GM23338 (cell line): ENCODE results near the gene SMPDL3B.

Experiments
- CREB1 ChIP-seq: fragments of 250-450 bp; sonication (Bioruptor Pico); IDR thresholded peaks from 2 replicates; pipeline ENCODE4 v1.5.0; 2020; ENCODE audit warnings: low read depth, mild to moderate bottlenecking, moderate library complexity
- EZH2 ChIP-seq: fragments of 200-600 bp; sonication (generic); IDR thresholded peaks from one replicate; pipeline ENCODE4 v1.8.0; 2017; ENCODE audit warnings: antibody characterized with exemption, mild to moderate bottlenecking, low read depth; ENCODE audit not compliant: unreplicated experiment
- EZH2phosphoT487 ChIP-seq: fragments of 200-600 bp; sonication (generic); IDR thresholded peaks from one replicate; pipeline ENCODE4 v1.8.1; 2018; ENCODE audit warnings: antibody characterized with exemption; ENCODE audit not compliant: unreplicated experiment
- NANOG ChIP-seq: IDR thresholded peaks from 2 replicates; pipeline ENCODE4 v1.6.1; 2016; ENCODE audit warnings: antibody characterized with exemption, borderline replicate concordance
- POLR2AphosphoS5 ChIP-seq: IDR thresholded peaks from 2 replicates; pipeline ENCODE4 v1.6.1; 2016; ENCODE audit warnings: antibody characterized with exemption, low read depth
- STAT1 ChIP-seq: IDR thresholded peaks from one replicate; pipeline ENCODE4 v1.6.1; 2016; ENCODE audit warnings: antibody characterized with exemption; ENCODE audit not compliant: unreplicated experiment
- ZNF331 ChIP-seq: fragments of 250-450 bp; sonication (Bioruptor Pico); IDR thresholded peaks from 2 replicates; pipeline ENCODE4 v1.5.0; 2020; ENCODE audit warnings: low read depth, mild to moderate bottlenecking, moderate library complexity
- TF ChIP-seq, protein P1 (sequence below), 2 experiments: fragments of 200-600 bp in 1 of 2; sonication (generic) in 1 of 2; conservative IDR thresholded peaks; 2 replicates each; pipeline versions ENCODE4 v1.5.1 to v1.6.1; 2016 to 2017; ENCODE audit warnings: antibody characterized with exemption in 2 of 2, low read depth in 2 of 2, mild to moderate bottlenecking in 2 of 2, moderate library complexity in 1 of 2
- TF ChIP-seq, protein P2 (sequence below): IDR thresholded peaks from one replicate; pipeline ENCODE4 v1.6.1; 2018; ENCODE audit warnings: antibody characterized with exemption; ENCODE audit not compliant: unreplicated experiment

DNA sequence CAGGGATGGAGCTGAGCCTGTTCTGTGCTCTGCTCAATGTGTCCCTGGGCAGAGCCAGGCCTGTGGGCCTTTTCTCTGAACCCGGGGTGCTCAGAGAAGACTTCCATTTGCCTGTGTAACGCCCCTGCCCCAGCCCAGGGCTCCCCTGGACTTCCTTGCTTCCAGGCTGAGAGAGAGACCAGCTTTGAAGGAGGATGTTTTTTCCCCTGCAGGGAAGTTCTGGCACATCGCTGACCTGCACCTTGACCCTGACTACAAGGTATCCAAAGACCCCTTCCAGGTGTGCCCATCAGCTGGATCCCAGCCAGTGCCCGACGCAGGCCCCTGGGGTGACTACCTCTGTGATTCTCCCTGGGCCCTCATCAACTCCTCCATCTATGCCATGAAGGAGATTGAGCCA, 10.2 kb downstream of the SMPDL3B start:
- TF ChIP-seq EZH2 (no peak), ZNF331 (no peak), POLR2AphosphoS5 (no peak), STAT1 (no peak), CREB1 (no peak), NANOG (no peak), EZH2phosphoT487 (no peak)
- TF ChIP-seq, protein P1, sequence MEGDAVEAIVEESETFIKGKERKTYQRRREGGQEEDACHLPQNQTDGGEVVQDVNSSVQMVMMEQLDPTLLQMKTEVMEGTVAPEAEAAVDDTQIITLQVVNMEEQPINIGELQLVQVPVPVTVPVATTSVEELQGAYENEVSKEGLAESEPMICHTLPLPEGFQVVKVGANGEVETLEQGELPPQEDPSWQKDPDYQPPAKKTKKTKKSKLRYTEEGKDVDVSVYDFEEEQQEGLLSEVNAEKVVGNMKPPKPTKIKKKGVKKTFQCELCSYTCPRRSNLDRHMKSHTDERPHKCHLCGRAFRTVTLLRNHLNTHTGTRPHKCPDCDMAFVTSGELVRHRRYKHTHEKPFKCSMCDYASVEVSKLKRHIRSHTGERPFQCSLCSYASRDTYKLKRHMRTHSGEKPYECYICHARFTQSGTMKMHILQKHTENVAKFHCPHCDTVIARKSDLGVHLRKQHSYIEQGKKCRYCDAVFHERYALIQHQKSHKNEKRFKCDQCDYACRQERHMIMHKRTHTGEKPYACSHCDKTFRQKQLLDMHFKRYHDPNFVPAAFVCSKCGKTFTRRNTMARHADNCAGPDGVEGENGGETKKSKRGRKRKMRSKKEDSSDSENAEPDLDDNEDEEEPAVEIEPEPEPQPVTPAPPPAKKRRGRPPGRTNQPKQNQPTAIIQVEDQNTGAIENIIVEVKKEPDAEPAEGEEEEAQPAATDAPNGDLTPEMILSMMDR (conservative IDR thresholded peaks at IDR 0.05; ENCODE audit: low read depth in 2 of 2): no peak
- TF ChIP-seq, protein P2, sequence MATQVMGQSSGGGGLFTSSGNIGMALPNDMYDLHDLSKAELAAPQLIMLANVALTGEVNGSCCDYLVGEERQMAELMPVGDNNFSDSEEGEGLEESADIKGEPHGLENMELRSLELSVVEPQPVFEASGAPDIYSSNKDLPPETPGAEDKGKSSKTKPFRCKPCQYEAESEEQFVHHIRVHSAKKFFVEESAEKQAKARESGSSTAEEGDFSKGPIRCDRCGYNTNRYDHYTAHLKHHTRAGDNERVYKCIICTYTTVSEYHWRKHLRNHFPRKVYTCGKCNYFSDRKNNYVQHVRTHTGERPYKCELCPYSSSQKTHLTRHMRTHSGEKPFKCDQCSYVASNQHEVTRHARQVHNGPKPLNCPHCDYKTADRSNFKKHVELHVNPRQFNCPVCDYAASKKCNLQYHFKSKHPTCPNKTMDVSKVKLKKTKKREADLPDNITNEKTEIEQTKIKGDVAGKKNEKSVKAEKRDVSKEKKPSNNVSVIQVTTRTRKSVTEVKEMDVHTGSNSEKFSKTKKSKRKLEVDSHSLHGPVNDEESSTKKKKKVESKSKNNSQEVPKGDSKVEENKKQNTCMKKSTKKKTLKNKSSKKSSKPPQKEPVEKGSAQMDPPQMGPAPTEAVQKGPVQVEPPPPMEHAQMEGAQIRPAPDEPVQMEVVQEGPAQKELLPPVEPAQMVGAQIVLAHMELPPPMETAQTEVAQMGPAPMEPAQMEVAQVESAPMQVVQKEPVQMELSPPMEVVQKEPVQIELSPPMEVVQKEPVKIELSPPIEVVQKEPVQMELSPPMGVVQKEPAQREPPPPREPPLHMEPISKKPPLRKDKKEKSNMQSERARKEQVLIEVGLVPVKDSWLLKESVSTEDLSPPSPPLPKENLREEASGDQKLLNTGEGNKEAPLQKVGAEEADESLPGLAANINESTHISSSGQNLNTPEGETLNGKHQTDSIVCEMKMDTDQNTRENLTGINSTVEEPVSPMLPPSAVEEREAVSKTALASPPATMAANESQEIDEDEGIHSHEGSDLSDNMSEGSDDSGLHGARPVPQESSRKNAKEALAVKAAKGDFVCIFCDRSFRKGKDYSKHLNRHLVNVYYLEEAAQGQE: no peak
